ENCODE results near the gene ITPA. TPM values are rescaled to one million over a fixed set of nuclear protein-coding genes. Genes with fewer than 3 reads are reported as not detected.

The ITPA gene
- polyA plus RNA-seq, 3 donors from 2014 or later: 75.0 to 84.5 (median 76.3) TPM

DNA sequence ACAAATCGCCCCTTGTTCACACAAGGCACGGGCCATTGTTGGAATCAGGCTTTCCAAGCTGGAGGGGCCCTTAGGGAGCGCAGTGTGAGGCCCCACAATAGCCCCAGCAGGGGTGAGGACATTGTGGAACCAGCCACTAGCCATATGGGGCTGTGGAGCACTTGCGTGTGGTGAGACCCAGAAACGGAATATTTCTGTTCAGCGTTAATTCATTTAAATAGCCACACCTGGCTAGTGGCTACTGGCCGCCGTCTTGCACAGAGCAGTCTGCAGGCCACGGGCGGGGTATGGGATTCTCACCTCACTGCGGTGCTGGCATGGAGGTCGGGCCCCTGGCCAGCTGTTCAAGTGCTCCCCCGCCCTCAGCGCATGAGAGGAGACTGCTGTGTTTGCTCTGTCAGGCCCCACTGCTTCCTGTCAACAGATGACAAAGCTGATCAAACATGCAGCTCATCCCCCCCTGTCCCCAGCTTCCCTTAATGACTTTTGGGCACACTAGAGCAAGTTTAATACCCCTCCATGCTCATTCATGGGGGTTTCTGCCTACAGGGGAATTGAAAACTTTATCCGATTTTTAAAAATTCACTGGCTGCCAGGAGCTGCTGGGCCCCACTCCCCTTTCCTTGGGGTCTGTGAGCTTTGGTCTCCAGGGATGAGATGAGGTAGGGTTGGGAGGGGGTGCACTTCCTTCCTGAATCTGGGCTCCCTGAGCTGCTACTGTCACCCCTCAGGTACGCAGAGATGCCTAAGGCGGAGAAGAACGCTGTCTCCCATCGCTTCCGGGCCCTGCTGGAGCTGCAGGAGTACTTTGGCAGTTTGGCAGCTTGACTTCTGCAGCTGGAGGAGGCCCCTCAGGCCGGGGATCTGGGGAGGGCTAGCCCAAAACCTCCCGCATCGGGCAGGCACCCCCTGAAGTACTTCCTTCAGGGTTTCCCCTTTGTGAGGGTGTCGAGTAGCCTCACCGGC is 13.6 kb downstream of the ITPA start:
- peak in 1 of 3 donors; percentile 6 for DNase-seq
- Mint-ChIP-seq H3K4me1 (peaks cover 0 to 7% of the 10 kb centered on the region in 2 donors), H3K4me3 (no peak overlapping the region), H3K36me3 (peaks cover 0 to 11% (median 9%) of the 10 kb centered on the region in 3 donors), H3K27ac (no peak overlapping the region), H3K9me3 (no peaks in the 10 kb centered on the region), H3K27me3 (ENCODE audit: low read depth in 3 of 3) (peaks cover 0 to 2% (median 0%) of the 10 kb centered on the region in 3 donors)

DNA sequence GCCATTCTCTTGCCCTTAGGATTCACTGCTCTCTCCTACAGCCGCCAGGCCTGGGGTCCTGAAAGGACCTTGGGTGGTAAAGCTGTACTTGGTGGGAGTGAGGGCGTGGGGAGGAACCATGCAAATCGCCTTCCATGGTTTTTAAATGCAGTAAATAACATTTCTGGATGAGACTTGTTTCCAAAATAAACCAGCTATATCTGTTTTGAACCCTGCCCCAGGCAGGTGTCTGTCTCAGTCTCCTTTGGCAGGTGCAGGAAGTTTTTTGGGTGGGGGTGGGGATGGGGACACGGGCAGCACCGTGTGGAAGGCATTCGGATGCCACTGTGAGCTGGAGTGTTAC is 14.3 kb downstream of the ITPA start:
- Mint-ChIP-seq H3K4me1 (peaks cover 0 to 5% of the 10 kb centered on the region in 2 donors), H3K36me3 (peaks cover 0 to 11% (median 9%) of the 10 kb centered on the region in 3 donors), H3K4me3 (no peak overlapping the region), H3K27ac (no peak overlapping the region), H3K27me3 (ENCODE audit: low read depth in 3 of 3) (peaks cover 0 to 2% (median 0%) of the 10 kb centered on the region in 3 donors), H3K9me3 (no peaks in the 10 kb centered on the region)
- DNase-seq: no peak

DNA sequence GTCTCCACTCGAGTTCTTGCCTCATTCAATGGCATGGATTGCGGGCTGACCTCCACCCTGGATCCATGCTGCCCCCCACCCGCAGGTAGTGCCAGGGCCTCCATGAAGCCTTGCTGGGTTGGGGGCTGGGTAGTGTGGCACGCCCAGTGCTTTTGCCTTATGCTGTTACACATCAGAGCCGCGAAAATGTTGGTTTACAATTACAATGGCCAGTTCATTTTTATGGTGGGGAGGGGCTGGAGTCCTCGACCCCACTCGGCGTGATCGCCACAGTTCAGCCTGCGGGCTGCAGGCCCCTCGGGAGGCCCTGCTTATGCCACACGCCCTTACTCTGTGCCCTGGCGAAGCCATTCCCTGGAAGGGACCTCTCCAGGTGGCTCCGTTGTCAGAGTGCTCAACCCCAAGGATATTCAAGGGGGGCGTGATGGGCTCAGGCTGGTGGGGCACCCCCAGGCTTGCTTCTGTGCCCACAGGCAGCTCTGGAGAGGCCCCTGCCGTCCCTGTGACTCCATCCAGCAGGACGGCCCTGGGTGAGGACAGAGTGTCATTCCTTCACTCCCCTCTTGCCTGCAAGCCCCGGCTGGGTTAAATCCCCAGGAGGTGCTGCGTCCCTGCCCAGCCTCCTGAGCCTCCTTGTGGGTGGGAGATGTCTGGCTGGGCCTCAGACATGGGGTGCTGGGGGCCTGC is 14.8 kb downstream of the ITPA start:
- H3K4me3 Mint-ChIP-seq: no peak overlapping the region
- no peak for DNase-seq
- no peak overlapping the region for H3K27ac Mint-ChIP-seq
- no peaks in the 10 kb centered on the region for H3K9me3 Mint-ChIP-seq
- peaks cover 0 to 2% (median 0%) of the 10 kb centered on the region in 3 donors for H3K27me3 Mint-ChIP-seq (ENCODE audit: low read depth in 3 of 3)
- H3K4me1 Mint-ChIP-seq: peaks cover 0 to 4% of the 10 kb centered on the region in 2 donors
- H3K36me3 Mint-ChIP-seq: peaks cover 0 to 11% (median 9%) of the 10 kb centered on the region in 3 donors

- peaks cover 0 to 4% of the 10 kb centered on the region in 2 donors for H3K4me1 Mint-ChIP-seq
- no peaks in the 10 kb centered on the region for H3K9me3 Mint-ChIP-seq
- H3K27me3 Mint-ChIP-seq (ENCODE audit: low read depth in 3 of 3): peaks cover 0 to 2% (median 0%) of the 10 kb centered on the region in 3 donors
- no peak for DNase-seq
- peaks cover 0 to 11% (median 9%) of the 10 kb centered on the region in 3 donors for H3K36me3 Mint-ChIP-seq
- H3K4me3 Mint-ChIP-seq: no peak overlapping the region
- H3K27ac Mint-ChIP-seq: no peak overlapping the region
These were observed 15.6 kb downstream of the ITPA start for GRCh38 chr20:3224681-3225421.

DNA sequence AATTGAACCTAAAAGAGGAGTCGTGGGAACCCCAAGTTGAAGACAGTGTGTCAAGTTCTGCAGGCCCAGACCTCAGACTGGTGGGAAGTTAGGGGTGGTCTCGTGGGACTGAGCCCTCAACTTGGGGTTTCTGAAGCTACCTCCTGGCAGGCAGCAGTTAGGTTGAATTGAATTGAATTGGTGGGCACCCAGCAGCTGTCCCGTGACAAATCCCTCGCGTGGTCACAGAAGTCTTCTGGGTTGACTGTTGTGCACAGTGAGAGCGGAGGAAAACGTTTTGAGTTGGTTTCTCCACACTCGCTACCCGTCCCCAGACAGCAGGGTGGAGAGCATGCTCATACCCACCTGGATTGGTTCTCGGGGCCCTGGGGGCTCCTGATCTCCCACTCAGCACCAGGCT is 16.8 kb downstream of the ITPA start:
- Mint-ChIP-seq H3K4me1 (peaks cover 0 to 4% of the 10 kb centered on the region in 2 donors), H3K27ac (no peak overlapping the region), H3K9me3 (no peaks in the 10 kb centered on the region), H3K36me3 (peaks cover 0 to 5% (median 4%) of the 10 kb centered on the region in 3 donors), H3K27me3 (ENCODE audit: low read depth in 3 of 3) (peaks cover 0 to 2% (median 0%) of the 10 kb centered on the region in 3 donors), H3K4me3 (no peak overlapping the region)
- no peak for DNase-seq

DNA sequence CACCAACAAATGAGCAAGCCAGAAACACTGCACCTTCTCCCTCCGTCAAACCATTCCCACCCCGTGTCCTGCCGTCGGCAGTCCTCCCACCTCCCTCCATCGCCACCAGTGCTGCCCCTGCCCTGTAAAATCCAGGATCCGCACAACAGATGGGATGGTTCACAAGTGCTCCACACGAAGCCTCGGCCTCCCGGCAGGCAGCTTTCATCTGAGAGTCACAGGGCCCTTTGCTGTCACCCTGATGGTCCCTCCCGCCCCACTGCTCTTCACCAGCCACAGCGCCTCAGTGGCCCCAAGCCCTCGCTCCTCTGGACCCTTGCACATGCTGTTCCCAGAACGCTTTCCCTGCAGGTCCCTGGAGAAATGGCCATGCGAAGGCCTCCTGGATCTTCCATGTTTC is 17.6 kb downstream of the ITPA start:
- Mint-ChIP-seq H3K27me3 (ENCODE audit: low read depth in 3 of 3) (peaks cover 0 to 2% (median 0%) of the 10 kb centered on the region in 3 donors), H3K27ac (no peak overlapping the region), H3K4me1 (peaks cover 0 to 4% of the 10 kb centered on the region in 2 donors), H3K36me3 (no peaks in the 10 kb centered on the region), H3K4me3 (no peak overlapping the region), H3K9me3 (no peaks in the 10 kb centered on the region)
- no peak for DNase-seq

DNA sequence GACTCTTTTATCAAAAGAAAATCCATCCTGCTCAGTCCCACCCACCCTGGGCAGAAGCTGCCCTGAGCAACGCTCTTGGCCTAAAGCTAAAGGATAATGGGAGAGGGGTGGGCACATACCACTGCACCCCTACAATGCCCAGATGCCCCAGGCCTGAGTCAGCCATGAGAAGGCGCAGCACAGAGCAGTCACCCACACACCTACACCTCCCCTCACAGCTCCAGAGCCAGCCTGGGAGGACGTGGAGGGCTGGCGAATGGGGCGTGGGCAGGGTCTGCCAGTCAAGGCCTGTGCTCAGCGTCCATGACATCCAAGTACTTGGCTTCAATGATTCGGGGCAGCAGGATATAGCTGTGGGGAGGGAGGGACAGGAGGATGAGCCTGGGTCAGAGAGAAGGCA is 18.2 kb downstream of the ITPA start:
- no peak overlapping the region for H3K27ac Mint-ChIP-seq
- no peak for DNase-seq
- H3K4me1 Mint-ChIP-seq: peaks cover 0 to 4% of the 10 kb centered on the region in 2 donors
- H3K9me3 Mint-ChIP-seq: no peaks in the 10 kb centered on the region
- no peaks in the 10 kb centered on the region for H3K36me3 Mint-ChIP-seq
- H3K4me3 Mint-ChIP-seq: no peak overlapping the region
- peaks cover 0 to 2% (median 2%) of the 10 kb centered on the region in 3 donors for H3K27me3 Mint-ChIP-seq (ENCODE audit: low read depth in 3 of 3)

- Mint-ChIP-seq H3K27me3 (ENCODE audit: low read depth in 3 of 3) (peaks cover 0 to 2% (median 2%) of the 10 kb centered on the region in 3 donors), H3K36me3 (no peaks in the 10 kb centered on the region), H3K9me3 (no peaks in the 10 kb centered on the region), H3K4me3 (no peak overlapping the region), H3K4me1 (peaks cover 0 to under 1% of the 10 kb centered on the region in 2 donors), H3K27ac (no peak overlapping the region)
- no peak for DNase-seq
These were observed 18.8 kb downstream of the ITPA start for GRCh38 chr20:3227936-3228749.

DNA sequence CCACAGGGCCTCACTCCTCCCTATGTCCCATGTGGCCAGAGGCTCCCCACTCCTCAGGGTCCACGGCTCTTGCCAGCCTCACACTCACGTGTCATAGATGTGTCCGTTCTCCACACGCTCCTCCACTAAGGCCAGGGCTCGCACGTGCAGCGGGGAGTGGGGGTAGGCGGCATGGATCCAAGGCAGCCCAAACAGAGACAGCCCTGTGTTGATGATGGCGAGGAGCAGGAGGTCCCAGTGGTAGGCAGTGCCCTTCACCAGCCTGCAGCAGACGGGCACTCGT is 19.4 kb downstream of the ITPA start:
- peaks cover 0 to 2% (median 0%) of the 10 kb centered on the region in 3 donors for H3K27me3 Mint-ChIP-seq (ENCODE audit: low read depth in 3 of 3)

DNA sequence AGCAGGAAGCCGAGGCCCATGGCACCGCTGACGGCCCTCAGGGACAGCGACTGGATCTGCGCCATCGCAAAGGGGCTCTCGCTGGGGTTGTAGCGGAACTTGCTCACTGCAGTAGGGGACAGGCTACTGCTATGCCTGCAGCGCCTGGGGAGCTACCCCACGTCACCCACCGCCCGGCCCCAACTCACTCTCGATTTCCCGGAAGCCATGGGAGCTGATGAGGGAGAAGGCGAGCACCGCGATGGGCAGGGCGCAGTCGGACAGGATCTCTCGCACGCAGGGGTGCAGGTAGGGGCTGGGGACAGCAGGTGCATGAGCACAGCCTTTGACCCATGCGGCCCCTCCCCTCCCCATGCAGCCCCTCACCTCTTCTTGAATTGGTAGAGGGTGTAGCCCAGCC is 19.9 kb downstream of the ITPA start:
- H3K27me3 Mint-ChIP-seq (ENCODE audit: low read depth in 3 of 3): peaks cover 0 to 2% (median 0%) of the 10 kb centered on the region in 3 donors
- DNase-seq: no peak
- H3K4me1 Mint-ChIP-seq: no peaks in the 10 kb centered on the region
- H3K36me3 Mint-ChIP-seq: no peaks in the 10 kb centered on the region
- no peak overlapping the region for H3K4me3 Mint-ChIP-seq
- no peak overlapping the region for H3K27ac Mint-ChIP-seq
- no peaks in the 10 kb centered on the region for H3K9me3 Mint-ChIP-seq

More for the DNA sequence above, 19.4 kb downstream of the ITPA start:
- no peaks in the 10 kb centered on the region for H3K4me1 Mint-ChIP-seq
- DNase-seq: no peak
- H3K27ac Mint-ChIP-seq: no peak overlapping the region
- H3K4me3 Mint-ChIP-seq: no peak overlapping the region
- H3K9me3 Mint-ChIP-seq: no peaks in the 10 kb centered on the region
- H3K36me3 Mint-ChIP-seq: no peaks in the 10 kb centered on the region

- no peaks in the 10 kb centered on the region for H3K4me1 Mint-ChIP-seq
- H3K4me3 Mint-ChIP-seq: no peak overlapping the region
- H3K36me3 Mint-ChIP-seq: no peaks in the 10 kb centered on the region
- no peak overlapping the region for H3K27ac Mint-ChIP-seq
- peaks cover 0 to 2% (median 0%) of the 10 kb centered on the region in 3 donors for H3K27me3 Mint-ChIP-seq (ENCODE audit: low read depth in 3 of 3)
- H3K9me3 Mint-ChIP-seq: no peaks in the 10 kb centered on the region
- no peak for DNase-seq
These were observed 20.5 kb downstream of the ITPA start for GRCh38 chr20:3229798-3230197.

DNA sequence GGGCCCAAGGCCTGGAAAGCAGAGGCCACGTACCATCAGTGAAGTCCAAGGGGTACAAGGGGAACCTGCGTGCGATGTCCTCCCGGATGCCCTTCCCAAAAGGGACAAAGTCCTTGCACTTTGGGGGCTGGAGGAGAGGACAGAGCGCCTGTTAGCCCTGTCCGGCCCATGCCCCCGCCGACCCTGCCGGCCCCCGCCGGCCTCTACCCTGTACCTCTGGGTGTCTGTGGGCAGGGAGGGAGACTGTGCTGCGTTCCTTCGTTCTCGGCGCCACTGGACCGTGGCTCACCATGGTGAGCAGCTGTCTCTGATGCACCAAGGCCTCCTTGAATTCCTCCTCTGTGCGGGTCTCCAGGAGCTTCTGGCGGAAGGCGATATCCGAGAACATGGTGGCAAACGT is 21.8 kb downstream of the ITPA start:
- Mint-ChIP-seq H3K4me3 (no peak overlapping the region), H3K27ac (no peak overlapping the region), H3K9me3 (no peaks in the 10 kb centered on the region), H3K27me3 (ENCODE audit: low read depth in 3 of 3) (peaks cover 2 to 3% (median 2%) of the 10 kb centered on the region in 3 donors), H3K36me3 (no peaks in the 10 kb centered on the region), H3K4me1 (no peaks in the 10 kb centered on the region)
- DNase-seq: no peak

Data from immature natural killer cell (primary cell).